HS-27A (cell line): ENCODE data around the gene MROH2A.

Source experiments
- DNase-seq: peaks from one replicate; pipeline ENCODE4 v3.0.0-alpha.2; 2012; ENCODE audit warnings: low read depth, missing footprints

The MROH2A gene

GRCh38 chr2:233821196-233821595 lies 43.1 kb downstream of the MROH2A start:
- no peak for DNase-seq

GRCh38 chr2:233821709-233822100 lies 43.6 kb downstream of the MROH2A start:
- DNase-seq: no peak

GRCh38 chr2:233822101-233822771 lies 44.1 kb downstream of the MROH2A start:
- DNase-seq: no peak

GRCh38 chr2:233822781-233823730 lies 44.9 kb downstream of the MROH2A start:
- DNase-seq: no peak

- DNase-seq: no peak
These were observed 45.6 kb downstream of the MROH2A start for GRCh38 chr2:233823731-233824121.

- DNase-seq: no peak
These were observed 46.2 kb downstream of the MROH2A start for GRCh38 chr2:233824373-233824772.

- DNase-seq: no peak
These were observed 50.5 kb downstream of the MROH2A start for GRCh38 chr2:233828546-233829192.

- DNase-seq: no peak
These were observed 51.3 kb downstream of the MROH2A start for GRCh38 chr2:233829193-233830110.

GRCh38 chr2:233830111-233830802 lies 52.1 kb downstream of the MROH2A start:
- no peak for DNase-seq

- DNase-seq: no peak
These were observed 53.0 kb downstream of the MROH2A start for GRCh38 chr2:233831011-233831721.

GRCh38 chr2:233831861-233832260 lies 53.7 kb downstream of the MROH2A start:
- DNase-seq: no peak

- no peak for DNase-seq
These were observed 54.3 kb downstream of the MROH2A start for GRCh38 chr2:233832414-233832813.

GRCh38 chr2:233832869-233833311 lies 54.8 kb downstream of the MROH2A start:
- DNase-seq: no peak

- DNase-seq: no peak
These were observed 55.2 kb downstream of the MROH2A start for GRCh38 chr2:233833345-233833744.

GRCh38 chr2:233835230-233836186 lies 57.4 kb downstream of the MROH2A start:
- DNase-seq: no peak

- no peak for DNase-seq
These were observed 58.2 kb downstream of the MROH2A start for GRCh38 chr2:233836359-233836758.

GRCh38 chr2:233837694-233838229 lies 59.6 kb downstream of the MROH2A start:
- no peak for DNase-seq

- no peak for DNase-seq
These were observed 60.1 kb downstream of the MROH2A start for GRCh38 chr2:233838251-233838650.
